Ishikawa (cell line): ENCODE measurements around the gene FGF1.

Experiments
- CEBPB ChIP-seq: IDR thresholded peaks from 2 replicates; pipeline ENCODE4 v1.6.1; 2012
- CREB1 ChIP-seq: IDR thresholded peaks from 2 replicates; pipeline ENCODE4 v1.6.1; 2012; ENCODE audit warnings: low read depth
- EP300 ChIP-seq: IDR thresholded peaks from 2 replicates; pipeline ENCODE4 v1.6.1; 2012; ENCODE audit warnings: borderline replicate concordance
- RAD21 ChIP-seq: IDR thresholded peaks from 2 replicates; pipeline ENCODE4 v1.6.1; 2012; ENCODE audit warnings: low read depth
- TAF1 ChIP-seq: IDR thresholded peaks from 2 replicates; pipeline ENCODE4 v1.6.1; 2012; ENCODE audit warnings: low read depth, mild to moderate bottlenecking
- TCF12 ChIP-seq: IDR thresholded peaks from 2 replicates; pipeline ENCODE4 v1.6.1; 2012; ENCODE audit warnings: low read depth
- TEAD4 ChIP-seq: IDR thresholded peaks from 2 replicates; pipeline ENCODE4 v1.6.1; 2012
- ZBTB7A ChIP-seq: IDR thresholded peaks from 2 replicates; pipeline ENCODE4 v1.6.1; 2012; ENCODE audit warnings: low read depth
- TF ChIP-seq, protein P1 (sequence below): IDR thresholded peaks from 2 replicates; pipeline ENCODE4 v1.6.1; 2012; ENCODE audit warnings: low read depth, mild to moderate bottlenecking
- TF ChIP-seq, protein P2 (sequence below): IDR thresholded peaks from 2 replicates; pipeline ENCODE4 v1.6.1; 2012
- TF ChIP-seq, protein P3 (sequence below): IDR thresholded peaks from 2 replicates; pipeline ENCODE4 v1.6.1; 2012

DNA sequence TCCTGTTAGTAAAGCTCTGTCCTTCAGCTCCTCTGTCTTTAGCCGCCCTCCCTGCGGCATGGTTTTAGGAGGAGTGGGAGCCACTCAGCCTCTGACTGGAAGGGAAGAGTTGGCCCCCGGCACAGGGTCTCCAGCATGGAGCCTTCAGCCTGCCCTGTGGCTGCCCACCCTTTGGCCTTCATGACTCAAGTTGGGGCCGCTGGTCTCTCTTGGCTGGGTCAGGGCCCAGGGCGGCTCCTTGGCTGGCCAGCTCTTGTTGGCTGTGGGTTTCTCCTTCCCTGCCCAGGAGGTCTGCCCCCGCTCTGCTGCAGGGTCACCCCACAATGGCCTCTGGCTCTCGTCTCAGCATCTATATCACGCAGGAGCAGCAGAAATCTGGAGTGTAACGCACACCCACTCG lies 25.7 kb downstream of the FGF1 start:
- TF ChIP-seq, protein P1, sequence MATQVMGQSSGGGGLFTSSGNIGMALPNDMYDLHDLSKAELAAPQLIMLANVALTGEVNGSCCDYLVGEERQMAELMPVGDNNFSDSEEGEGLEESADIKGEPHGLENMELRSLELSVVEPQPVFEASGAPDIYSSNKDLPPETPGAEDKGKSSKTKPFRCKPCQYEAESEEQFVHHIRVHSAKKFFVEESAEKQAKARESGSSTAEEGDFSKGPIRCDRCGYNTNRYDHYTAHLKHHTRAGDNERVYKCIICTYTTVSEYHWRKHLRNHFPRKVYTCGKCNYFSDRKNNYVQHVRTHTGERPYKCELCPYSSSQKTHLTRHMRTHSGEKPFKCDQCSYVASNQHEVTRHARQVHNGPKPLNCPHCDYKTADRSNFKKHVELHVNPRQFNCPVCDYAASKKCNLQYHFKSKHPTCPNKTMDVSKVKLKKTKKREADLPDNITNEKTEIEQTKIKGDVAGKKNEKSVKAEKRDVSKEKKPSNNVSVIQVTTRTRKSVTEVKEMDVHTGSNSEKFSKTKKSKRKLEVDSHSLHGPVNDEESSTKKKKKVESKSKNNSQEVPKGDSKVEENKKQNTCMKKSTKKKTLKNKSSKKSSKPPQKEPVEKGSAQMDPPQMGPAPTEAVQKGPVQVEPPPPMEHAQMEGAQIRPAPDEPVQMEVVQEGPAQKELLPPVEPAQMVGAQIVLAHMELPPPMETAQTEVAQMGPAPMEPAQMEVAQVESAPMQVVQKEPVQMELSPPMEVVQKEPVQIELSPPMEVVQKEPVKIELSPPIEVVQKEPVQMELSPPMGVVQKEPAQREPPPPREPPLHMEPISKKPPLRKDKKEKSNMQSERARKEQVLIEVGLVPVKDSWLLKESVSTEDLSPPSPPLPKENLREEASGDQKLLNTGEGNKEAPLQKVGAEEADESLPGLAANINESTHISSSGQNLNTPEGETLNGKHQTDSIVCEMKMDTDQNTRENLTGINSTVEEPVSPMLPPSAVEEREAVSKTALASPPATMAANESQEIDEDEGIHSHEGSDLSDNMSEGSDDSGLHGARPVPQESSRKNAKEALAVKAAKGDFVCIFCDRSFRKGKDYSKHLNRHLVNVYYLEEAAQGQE = no peak
- TF ChIP-seq, protein P2, sequence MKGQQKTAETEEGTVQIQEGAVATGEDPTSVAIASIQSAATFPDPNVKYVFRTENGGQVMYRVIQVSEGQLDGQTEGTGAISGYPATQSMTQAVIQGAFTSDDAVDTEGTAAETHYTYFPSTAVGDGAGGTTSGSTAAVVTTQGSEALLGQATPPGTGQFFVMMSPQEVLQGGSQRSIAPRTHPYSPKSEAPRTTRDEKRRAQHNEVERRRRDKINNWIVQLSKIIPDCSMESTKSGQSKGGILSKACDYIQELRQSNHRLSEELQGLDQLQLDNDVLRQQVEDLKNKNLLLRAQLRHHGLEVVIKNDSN = no peak
- TF ChIP-seq, protein P3, sequence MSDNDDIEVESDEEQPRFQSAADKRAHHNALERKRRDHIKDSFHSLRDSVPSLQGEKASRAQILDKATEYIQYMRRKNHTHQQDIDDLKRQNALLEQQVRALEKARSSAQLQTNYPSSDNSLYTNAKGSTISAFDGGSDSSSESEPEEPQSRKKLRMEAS = no peak
- TF ChIP-seq EP300 = no peak
- no peak for TF ChIP-seq RAD21
- no peak for TF ChIP-seq CEBPB
- no peak for TF ChIP-seq CREB1
- TF ChIP-seq TEAD4 = no peak
- no peak for TF ChIP-seq TAF1
- TF ChIP-seq ZBTB7A = no peak
- TF ChIP-seq TCF12 = no peak
